OCI-LY3 (cell line): ENCODE measurements around the gene FNBP1L.

Source experiments
- CTCF ChIP-seq: fragments of 200-600, 300-600 bp; sonication (generic); IDR thresholded peaks from 2 replicates; pipeline ENCODE4 v1.5.1; 2014; ENCODE audit warnings: antibody characterized with exemption, low read length, low read depth
- EZH2phosphoT487 ChIP-seq: fragments of 200-600 bp; shearing (Covaris generic); IDR thresholded peaks from 2 replicates; pipeline ENCODE4 v1.6.1; 2018; ENCODE audit warnings: antibody characterized with exemption, mixed run types, low read depth

- TF ChIP-seq CTCF (no peak), EZH2phosphoT487 (no peak)
Measured at GRCh38 chr1:93506126-93506525, 58.2 kb downstream of the FNBP1L start.
